Lower leg skin (tissue), 4 donors: ENCODE data around the gene SFTPD. TPM values are rescaled to one million over a fixed set of nuclear protein-coding genes. Genes with fewer than 3 reads are reported as not detected.
"Not testable (repeated sequence)": the region's sequence is repeated elsewhere in the genome, so short reads cannot be mapped to it uniquely, and the experiment has no call there.

Source experiments
- DNase-seq, 2 donors: peaks; one replicate each; pipeline ENCODE4 v3.0.0-alpha.2; 2019; ENCODE audit warnings: low spot score in 2 of 2
- H3K4me3 ChIP-seq: fragments of 200-600 bp; sonication (generic); 2 replicates; pipeline ENCODE4 v1.5.1; 2017; ENCODE audit warnings: mild to moderate bottlenecking, low read depth; ENCODE audit not compliant: poor library complexity, severe bottlenecking
- POLR2A ChIP-seq, 2 donors: fragments of 450-650 bp; IDR thresholded peaks; one replicate each; pipeline ENCODE4 v1.6.1; 2016 to 2017; ENCODE audit warnings: antibody characterized with exemption in 2 of 2, mild to moderate bottlenecking in 1 of 2, moderate library complexity in 1 of 2
- WGBS, 2 donors: methylation state at CpG; one replicate each; pipeline ENCODE4 v1.1.5; 2018; 5-methylcytosine and 5-hydroxymethylcytosine counted together
- intact Hi-C: fragments of 100-400 bp; cut with DNase I; formaldehyde crosslinking; loops from one replicate; pipeline ENCODE4 v1.15.0; 2023; ENCODE audit warnings: low total_unique reads
- total RNA-seq, 4 donors: library from RNA; depleted of rRNA; stranded (reverse); fragments of >200 nt; gene quantifications; one replicate each; pipeline ENCODE4 v1.1.0, GENCODE V29; 2016
- TF ChIP-seq, protein P1 (sequence below), 3 donors: fragments of 450-650 bp; IDR thresholded peaks; one replicate each; pipeline ENCODE4 v1.5.1; 2016; ENCODE audit warnings: antibody characterized with exemption in 3 of 3, mild to moderate bottlenecking in 3 of 3, moderate library complexity in 2 of 3

SFTPD gene
- 1 to 10 TPM in 3 of 4 donors, under 1 TPM in 1; 0.76 to 4.4 (median 2.3) TPM for total RNA-seq

DNA sequence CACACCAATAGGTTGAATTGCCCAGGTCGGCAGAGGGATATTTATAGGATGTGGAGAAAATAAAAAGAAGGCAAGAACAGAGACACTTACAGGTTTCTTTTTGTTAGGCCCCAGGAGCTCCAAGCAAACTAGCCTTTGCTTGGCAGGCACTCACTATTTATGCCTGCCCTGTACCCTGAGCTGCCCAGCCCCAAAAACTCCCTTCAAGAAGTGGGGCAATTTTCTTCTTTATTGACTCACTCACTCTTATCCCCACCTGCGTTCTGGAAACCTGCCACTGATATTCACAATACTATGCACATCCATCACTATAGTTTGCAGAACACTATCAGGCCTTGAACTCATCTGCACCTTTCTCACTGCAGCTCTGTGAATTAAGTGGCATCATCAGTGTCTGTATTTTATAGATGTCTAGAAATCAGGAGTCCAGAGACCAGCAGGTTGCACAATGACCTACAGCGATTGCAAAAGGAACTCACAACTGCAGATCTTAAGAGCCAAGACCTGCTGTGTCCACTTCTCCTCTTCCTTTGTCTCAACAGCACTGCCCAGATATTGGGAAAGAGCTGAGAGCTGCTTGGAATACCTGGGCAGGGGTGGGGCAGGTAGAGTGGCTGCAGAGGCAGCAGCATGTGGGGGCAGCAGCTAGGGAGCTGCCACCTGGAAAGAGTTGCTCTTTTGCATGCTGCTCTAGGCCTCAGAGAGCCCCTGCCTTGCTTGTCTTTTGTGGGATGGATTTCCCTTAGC is at the start of gene SFTPD:
Gene SFTPD (minus strand): TSS at position 130 of the 747 bp plus-strand sequence. CDS start 2,446 bp downstream, outside the sequence.
- WGBS, 2 donors = 70 to 88% methylated on average over 3 of the region's 3 CpGs
- DNase-seq = no peak

DNA sequence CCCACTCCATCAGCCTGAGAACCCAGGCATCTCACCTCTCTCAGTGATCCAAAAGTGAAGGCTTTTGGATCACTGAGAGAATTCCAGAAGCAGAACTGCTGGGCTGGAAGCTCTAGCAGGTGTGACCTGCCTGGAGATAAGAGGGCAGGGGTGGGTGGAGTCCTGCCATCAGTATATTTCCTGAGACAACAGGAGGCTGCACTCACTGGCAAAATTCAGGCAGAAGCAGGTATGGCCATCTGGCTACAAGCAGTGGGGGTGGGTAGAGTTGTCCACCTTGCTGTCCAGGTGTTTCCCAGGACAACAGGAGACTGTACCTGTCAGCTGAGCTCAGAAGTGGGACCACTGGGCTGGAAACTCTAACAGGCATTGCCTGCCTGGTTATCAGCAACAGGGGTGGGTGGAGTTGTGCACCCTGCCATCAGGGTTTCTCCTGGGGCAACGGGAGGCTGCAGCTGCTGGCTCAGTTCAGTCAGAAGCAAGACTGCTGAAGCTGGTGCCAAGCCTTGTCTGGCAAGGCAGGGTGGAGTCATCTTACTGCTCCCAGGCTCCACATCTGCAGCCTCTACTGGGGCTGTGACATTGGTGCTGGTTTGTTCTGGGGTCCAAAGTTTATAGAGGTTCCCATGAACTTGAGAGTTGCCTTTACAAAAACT is 47.2 kb upstream of the SFTPD start:
- TF ChIP-seq POLR2A (IDR thresholded peaks at IDR 0.05) = no peak
- intact Hi-C loops = no loop called here
- WGBS, 2 donors = 30 to 45% methylated on average over 1 of the region's 1 CpG
- no peak overlapping the region for H3K4me3 ChIP-seq
- no peak for DNase-seq

More for the DNA sequence above, at the start of gene SFTPD:
- no peak within 1 kb of the TSS for H3K4me3 ChIP-seq
- intact Hi-C loops = no loop called here
- TF ChIP-seq, protein P1, sequence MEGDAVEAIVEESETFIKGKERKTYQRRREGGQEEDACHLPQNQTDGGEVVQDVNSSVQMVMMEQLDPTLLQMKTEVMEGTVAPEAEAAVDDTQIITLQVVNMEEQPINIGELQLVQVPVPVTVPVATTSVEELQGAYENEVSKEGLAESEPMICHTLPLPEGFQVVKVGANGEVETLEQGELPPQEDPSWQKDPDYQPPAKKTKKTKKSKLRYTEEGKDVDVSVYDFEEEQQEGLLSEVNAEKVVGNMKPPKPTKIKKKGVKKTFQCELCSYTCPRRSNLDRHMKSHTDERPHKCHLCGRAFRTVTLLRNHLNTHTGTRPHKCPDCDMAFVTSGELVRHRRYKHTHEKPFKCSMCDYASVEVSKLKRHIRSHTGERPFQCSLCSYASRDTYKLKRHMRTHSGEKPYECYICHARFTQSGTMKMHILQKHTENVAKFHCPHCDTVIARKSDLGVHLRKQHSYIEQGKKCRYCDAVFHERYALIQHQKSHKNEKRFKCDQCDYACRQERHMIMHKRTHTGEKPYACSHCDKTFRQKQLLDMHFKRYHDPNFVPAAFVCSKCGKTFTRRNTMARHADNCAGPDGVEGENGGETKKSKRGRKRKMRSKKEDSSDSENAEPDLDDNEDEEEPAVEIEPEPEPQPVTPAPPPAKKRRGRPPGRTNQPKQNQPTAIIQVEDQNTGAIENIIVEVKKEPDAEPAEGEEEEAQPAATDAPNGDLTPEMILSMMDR (IDR thresholded peaks at IDR 0.05) = no peak
- TF ChIP-seq POLR2A (IDR thresholded peaks at IDR 0.05) = no peak

DNA sequence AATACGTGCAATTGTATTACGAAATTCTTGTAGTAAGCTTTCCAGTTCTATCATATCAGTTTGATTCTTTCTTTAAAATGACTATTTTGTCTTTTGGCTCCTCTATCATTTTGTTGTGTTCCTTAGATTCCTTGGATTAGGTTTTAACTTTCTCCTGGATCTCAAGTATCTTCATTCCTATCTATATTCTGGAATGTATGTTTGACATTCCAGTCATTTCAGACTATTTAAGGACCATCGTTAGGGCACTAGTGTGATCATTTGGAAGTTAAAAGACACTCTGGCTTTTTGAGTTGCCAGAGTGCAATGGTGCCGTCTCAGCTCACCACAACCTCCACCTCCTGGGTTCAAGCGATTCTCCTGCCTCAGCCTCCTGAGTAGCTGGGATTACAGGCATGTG is 45.7 kb upstream of the SFTPD start:
- TF ChIP-seq POLR2A (IDR thresholded peaks at IDR 0.05) = no peak
- TF ChIP-seq, protein P1 (IDR thresholded peaks at IDR 0.05) = no peak
- no peak overlapping the region for H3K4me3 ChIP-seq
- 69 to 78% methylated on average over 5 of the region's 5 CpGs for WGBS, 2 donors
- intact Hi-C loops = no loop called here
- no peak for DNase-seq

DNA sequence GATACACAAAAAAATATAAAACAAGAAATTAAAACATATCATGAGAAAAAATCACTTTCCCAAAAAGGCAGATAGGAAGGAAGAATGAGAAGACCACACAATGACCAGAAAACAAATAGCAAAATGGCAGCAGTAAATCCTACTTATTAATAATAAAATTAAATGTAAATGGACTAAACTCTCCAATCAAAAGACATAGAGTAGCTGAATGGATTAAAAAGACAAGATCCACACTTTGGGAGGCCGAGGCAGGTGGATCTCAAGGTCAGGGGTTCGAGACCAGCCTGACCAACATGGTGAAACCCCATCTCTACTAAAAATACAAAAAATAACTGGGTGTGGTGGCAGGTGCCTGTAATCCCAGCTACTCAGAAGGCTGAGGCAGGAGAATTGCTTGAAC is 39.3 kb upstream of the SFTPD start:
- 73 to 88% methylated on average over 2 of the region's 2 CpGs for WGBS, 2 donors
- DNase-seq, intact Hi-C loops: not testable (repeated sequence)

DNA sequence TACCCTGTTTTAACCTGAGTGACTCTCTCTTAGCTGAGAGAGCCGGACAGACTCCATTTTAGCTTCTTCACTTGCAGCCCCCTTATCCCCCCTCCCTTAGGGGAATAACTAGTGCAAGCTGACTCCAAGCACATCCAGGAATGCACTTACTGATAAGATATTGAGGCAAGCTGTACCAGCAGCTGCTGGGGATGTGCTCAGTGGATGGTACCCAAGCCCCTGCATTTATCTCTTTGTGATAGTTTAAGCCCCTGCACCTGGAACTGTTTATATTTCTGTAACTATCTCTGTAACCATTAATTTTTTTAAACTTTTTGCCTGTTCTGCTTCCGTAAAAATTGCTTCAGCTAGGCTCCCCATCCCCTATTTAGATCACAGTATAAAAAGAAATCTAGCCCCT is 37.8 kb upstream of the SFTPD start:
- intact Hi-C loops, DNase-seq, H3K4me3 ChIP-seq: not testable (repeated sequence)
- 76 to 93% methylated on average over 2 of the region's 2 CpGs for WGBS, 2 donors

More for the DNA sequence above, 39.3 kb upstream of the SFTPD start:
- not testable (repeated sequence) for H3K4me3 ChIP-seq

DNA sequence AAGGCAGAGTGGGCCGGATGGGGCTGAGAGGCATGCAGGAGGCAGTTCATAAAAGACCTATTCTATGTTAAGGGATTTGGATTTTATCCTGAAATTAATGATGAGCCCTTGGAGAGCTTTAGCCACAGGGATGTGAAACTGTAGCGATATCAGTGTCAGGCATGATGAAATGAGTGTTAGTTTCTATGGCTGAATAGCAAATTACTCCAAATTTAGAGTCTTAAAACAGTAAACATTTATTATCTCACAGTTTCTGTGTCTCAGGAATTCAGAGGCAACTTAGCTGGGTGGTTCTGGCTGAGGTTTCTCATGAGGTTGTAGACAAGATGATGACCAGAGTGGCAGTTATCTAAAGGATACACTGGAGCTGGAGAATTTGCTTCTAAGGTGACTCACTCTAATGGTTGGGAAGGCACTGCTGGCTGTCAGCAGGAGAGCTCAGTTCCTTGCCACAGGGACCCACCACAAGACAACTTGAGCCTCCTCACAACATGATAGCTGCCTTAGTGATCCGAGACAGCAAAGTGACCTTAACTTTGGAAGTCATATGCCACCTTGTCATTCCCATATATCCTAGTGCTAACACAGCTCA is 36.7 kb upstream of the SFTPD start:
- H3K4me3 ChIP-seq = no peak overlapping the region
- intact Hi-C loops = no loop called here
- no peak for DNase-seq
- TF ChIP-seq POLR2A (IDR thresholded peaks at IDR 0.05) = no peak
- TF ChIP-seq, protein P1 (IDR thresholded peaks at IDR 0.05) = no peak
- WGBS, 2 donors = 58 to 76% methylated on average over 3 of the region's 3 CpGs

DNA sequence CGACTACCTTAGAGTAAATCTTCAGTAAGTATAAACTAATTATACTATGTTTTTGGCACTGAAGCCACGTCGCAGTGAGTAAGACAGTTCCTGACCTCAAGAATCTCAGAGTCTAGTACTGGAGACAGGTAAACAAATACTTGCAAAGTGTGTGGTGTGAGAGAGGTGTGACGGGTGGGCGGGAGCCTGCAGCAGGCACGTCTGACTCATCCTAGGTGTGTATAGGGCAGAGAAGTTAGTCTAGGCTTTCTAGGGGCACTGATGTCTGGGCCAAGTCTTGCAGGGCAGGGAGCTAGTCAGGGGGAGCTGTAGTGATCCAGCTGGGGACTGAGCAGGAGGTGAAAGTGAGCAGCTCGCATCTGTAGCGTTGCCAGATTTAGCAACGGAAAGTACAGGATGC is 35.9 kb upstream of the SFTPD start:
- WGBS, 2 donors = 49 to 53% methylated on average over 9 of the region's 9 CpGs
- peak in 1 of 2 donors; percentile 46 for DNase-seq
- intact Hi-C loops = no loop called here
- no peak overlapping the region for H3K4me3 ChIP-seq
- no peak for TF ChIP-seq POLR2A (IDR thresholded peaks at IDR 0.05)
- TF ChIP-seq, protein P1 (IDR thresholded peaks at IDR 0.05) = no peak
